Testis (tissue), 2 donors: ENCODE results near the gene GARNL3.

Experiments used
- POLR2A ChIP-seq: fragments of 450-650 bp; IDR thresholded peaks from one replicate; pipeline ENCODE4 v1.6.1; 2017; ENCODE audit warnings: antibody characterized with exemption, mild to moderate bottlenecking, moderate library complexity
- TF ChIP-seq, protein P1 (sequence below), 3 experiments: fragments of 450-650 bp in 2 of 3; fragments of 200-600 bp in 1 of 3; sonication (generic) in 1 of 3; IDR thresholded peaks; one replicate each; pipeline ENCODE4 v1.5.1; 2016 to 2019; ENCODE audit warnings: antibody characterized with exemption in 3 of 3, mild to moderate bottlenecking in 2 of 3, moderate library complexity in 1 of 3

DNA sequence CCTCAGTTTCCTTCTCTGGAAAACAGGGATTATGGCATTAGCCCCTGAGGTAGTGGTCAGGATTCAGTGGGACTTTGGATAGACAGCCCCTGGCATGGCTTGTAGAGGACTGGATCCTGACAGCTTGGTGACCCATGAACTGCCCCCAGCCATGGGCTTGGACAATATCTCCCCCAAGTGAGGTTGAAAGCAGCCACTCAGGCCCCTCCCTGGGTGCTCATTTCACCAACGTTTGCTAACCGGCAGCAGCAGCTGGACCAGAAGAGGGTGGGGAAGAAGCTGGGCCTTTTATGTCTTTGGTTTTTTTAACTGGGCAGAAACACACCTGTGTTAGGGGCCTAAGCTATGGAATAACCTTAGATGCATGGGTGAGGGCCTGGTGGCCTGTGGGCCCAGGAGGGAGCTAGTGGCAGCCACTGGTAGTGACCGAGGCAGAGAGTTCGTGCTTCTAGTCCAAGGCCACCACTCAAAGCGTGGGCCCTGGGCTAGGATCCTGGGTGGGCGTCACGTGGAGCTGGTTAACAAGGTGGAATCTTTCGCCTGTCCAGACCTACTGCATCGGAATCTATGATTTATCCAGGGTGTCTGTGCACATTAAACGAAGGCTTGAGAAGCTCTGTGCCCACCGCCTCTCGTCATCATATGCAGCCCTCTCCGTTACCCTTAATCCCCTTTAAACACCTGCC, 134.3 kb downstream of the GARNL3 start:
- TF ChIP-seq, protein P1, sequence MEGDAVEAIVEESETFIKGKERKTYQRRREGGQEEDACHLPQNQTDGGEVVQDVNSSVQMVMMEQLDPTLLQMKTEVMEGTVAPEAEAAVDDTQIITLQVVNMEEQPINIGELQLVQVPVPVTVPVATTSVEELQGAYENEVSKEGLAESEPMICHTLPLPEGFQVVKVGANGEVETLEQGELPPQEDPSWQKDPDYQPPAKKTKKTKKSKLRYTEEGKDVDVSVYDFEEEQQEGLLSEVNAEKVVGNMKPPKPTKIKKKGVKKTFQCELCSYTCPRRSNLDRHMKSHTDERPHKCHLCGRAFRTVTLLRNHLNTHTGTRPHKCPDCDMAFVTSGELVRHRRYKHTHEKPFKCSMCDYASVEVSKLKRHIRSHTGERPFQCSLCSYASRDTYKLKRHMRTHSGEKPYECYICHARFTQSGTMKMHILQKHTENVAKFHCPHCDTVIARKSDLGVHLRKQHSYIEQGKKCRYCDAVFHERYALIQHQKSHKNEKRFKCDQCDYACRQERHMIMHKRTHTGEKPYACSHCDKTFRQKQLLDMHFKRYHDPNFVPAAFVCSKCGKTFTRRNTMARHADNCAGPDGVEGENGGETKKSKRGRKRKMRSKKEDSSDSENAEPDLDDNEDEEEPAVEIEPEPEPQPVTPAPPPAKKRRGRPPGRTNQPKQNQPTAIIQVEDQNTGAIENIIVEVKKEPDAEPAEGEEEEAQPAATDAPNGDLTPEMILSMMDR (IDR thresholded peaks at IDR 0.05), result no peak
- TF ChIP-seq POLR2A, result no peak
